COLO829 (cell line): ENCODE measurements around the gene UBE4B.
"Not testable (repeated sequence)": the region's sequence is repeated elsewhere in the genome, so short reads cannot be mapped to it uniquely, and the experiment has no call there.

ENCODE experiments used
- DNase-seq: peaks from one replicate; pipeline ENCODE4 v3.0.0; 2012; ENCODE audit warnings: low spot score

The UBE4B gene

GRCh38 chr1:10210841-10211804 lies 178.4 kb downstream of the UBE4B start:
- no peak for DNase-seq

GRCh38 chr1:10211805-10212410 lies 179.2 kb downstream of the UBE4B start:
- no peak for DNase-seq

GRCh38 chr1:10212476-10212875 lies 179.7 kb downstream of the UBE4B start:
- no peak for DNase-seq

- DNase-seq: no peak
These were observed 180.5 kb downstream of the UBE4B start for GRCh38 chr1:10213186-10213705.

- no peak for DNase-seq
These were observed 183.5 kb downstream of the UBE4B start for GRCh38 chr1:10216090-10216749.

- no peak for DNase-seq
These were observed 185.1 kb downstream of the UBE4B start for GRCh38 chr1:10217748-10218441.

- DNase-seq: no peak
These were observed 187.4 kb downstream of the UBE4B start for GRCh38 chr1:10220200-10220599.

GRCh38 chr1:10220657-10221056 lies 187.9 kb downstream of the UBE4B start:
- DNase-seq: not testable (repeated sequence)

GRCh38 chr1:10225573-10225972 lies 192.8 kb downstream of the UBE4B start:
- DNase-seq: no peak

GRCh38 chr1:10228528-10228927 lies 195.8 kb downstream of the UBE4B start:
- DNase-seq: no peak

- DNase-seq: no peak
These were observed 197.1 kb downstream of the UBE4B start for GRCh38 chr1:10229903-10230302.
